ENCODE data around the gene FILIP1L. TPM values are rescaled to one million over a fixed set of nuclear protein-coding genes. Genes with fewer than 3 reads are reported as not detected.

The FILIP1L gene
- total RNA-seq, 1 donor from 2014 or later, result 1.2 TPM

- no peak for FAIRE-seq
- no peak for DNase-seq (ENCODE audit: low spot score in 2 of 2)
Measured at GRCh38 chr3:99879275-99879674, 235.0 kb downstream of the FILIP1L start.

GRCh38 chr3:99878005-99878404 is 236.3 kb downstream of the FILIP1L start:
- FAIRE-seq, result no peak
- DNase-seq (ENCODE audit: low spot score in 2 of 2), result no peak

GRCh38 chr3:99877031-99877579 is 237.2 kb downstream of the FILIP1L start:
- FAIRE-seq (no peak), DNase-seq (ENCODE audit: low spot score in 2 of 2) (no peak)

GRCh38 chr3:99875929-99876841 is 238.1 kb downstream of the FILIP1L start:
- FAIRE-seq (no peak), DNase-seq (ENCODE audit: low spot score in 2 of 2) (peak; percentile 79 to 86)

GRCh38 chr3:99875581-99875928 is 238.7 kb downstream of the FILIP1L start:
- no peak for DNase-seq (ENCODE audit: low spot score in 2 of 2)
- FAIRE-seq, result no peak

GRCh38 chr3:99874237-99875002 is 239.9 kb downstream of the FILIP1L start:
- DNase-seq (ENCODE audit: low spot score in 2 of 2) (no peak), FAIRE-seq (no peak)

- DNase-seq (ENCODE audit: low spot score in 2 of 2), result no peak
- no peak for FAIRE-seq
Measured at GRCh38 chr3:99873269-99874102, 240.8 kb downstream of the FILIP1L start.

- FAIRE-seq (no peak), DNase-seq (ENCODE audit: low spot score in 2 of 2) (no peak)
Measured at GRCh38 chr3:99872923-99873254, 241.4 kb downstream of the FILIP1L start.

- no peak for DNase-seq (ENCODE audit: low spot score in 2 of 2)
- FAIRE-seq, result no peak
Measured at GRCh38 chr3:99871231-99872045, 242.9 kb downstream of the FILIP1L start.

GRCh38 chr3:99870712-99871111 is 243.6 kb downstream of the FILIP1L start:
- FAIRE-seq, result no peak
- DNase-seq (ENCODE audit: low spot score in 2 of 2), result no peak

- no peak for FAIRE-seq
- no peak for DNase-seq (ENCODE audit: low spot score in 2 of 2)
Measured at GRCh38 chr3:99869621-99870020, 244.7 kb downstream of the FILIP1L start.

GRCh38 chr3:99868311-99868646 is 246.0 kb downstream of the FILIP1L start:
- DNase-seq (ENCODE audit: low spot score in 2 of 2), result no peak
- FAIRE-seq, result no peak

- FAIRE-seq (no peak), DNase-seq (ENCODE audit: low spot score in 2 of 2) (no peak)
Measured at GRCh38 chr3:99867594-99868310, 246.5 kb downstream of the FILIP1L start.

- no peak for DNase-seq (ENCODE audit: low spot score in 2 of 2)
- no peak for FAIRE-seq
Measured at GRCh38 chr3:99866261-99866761, 248.0 kb downstream of the FILIP1L start.

- FAIRE-seq (no peak), DNase-seq (ENCODE audit: low spot score in 2 of 2) (no peak)
Measured at GRCh38 chr3:99865321-99865720, 249.0 kb downstream of the FILIP1L start.

GRCh38 chr3:99864289-99864688 is 250.0 kb downstream of the FILIP1L start:
- no peak for FAIRE-seq

GRCh38 chr3:99863588-99863987 is 250.7 kb downstream of the FILIP1L start:
- DNase-seq (ENCODE audit: low spot score in 2 of 2), result no peak
- no peak for FAIRE-seq

More at GRCh38 chr3:99864289-99864688, 250.0 kb downstream of the FILIP1L start:
- DNase-seq (ENCODE audit: low spot score in 2 of 2), result no peak

- FAIRE-seq, result no peak
Measured at GRCh38 chr3:99863002-99863401, 251.3 kb downstream of the FILIP1L start.

GRCh38 chr3:99862208-99862607 is 252.1 kb downstream of the FILIP1L start:
- no peak for FAIRE-seq
- no peak for DNase-seq (ENCODE audit: low spot score in 2 of 2)

More at GRCh38 chr3:99863002-99863401, 251.3 kb downstream of the FILIP1L start:
- no peak for DNase-seq (ENCODE audit: low spot score in 2 of 2)

All from frontal cortex (tissue), 4 donors.